H1 (cell line): ENCODE results near the gene KLHL33. TPM values are rescaled to one million over a fixed set of nuclear protein-coding genes. Genes with fewer than 3 reads are reported as not detected.

Experiments
- CTCF ChIA-PET: fragments of 300-600 bp; sonication (Branson Sonifier 250); formaldehyde crosslinking; loops from one replicate; lab custom pipeline; 2021; ENCODE audit not compliant: partially characterized antibody; lab: Charles Lee
- POLR2A ChIA-PET: fragments of 300-600 bp; sonication (Branson Sonifier 250); formaldehyde crosslinking; loops from one replicate; lab custom pipeline; 2021; ENCODE audit warnings: inconsistent platforms; ENCODE audit not compliant: partially characterized antibody; lab: Charles Lee
- DNase-seq, 2 experiments: peaks; one replicate each; pipeline versions ENCODE4 v3.0.0 to v3.0.0-alpha.2; 2010 to 2022; ENCODE audit warnings: low spot score in 2 of 2, low read depth in 1 of 2, mixed read lengths in 1 of 2
- FAIRE-seq: peaks from 2 replicates; lab custom pipeline; 2011; peaks lifted over from hg19 to GRCh38; lab: Jason Lieb, UNC
- H2AFZ ChIP-seq: 2 replicates; pipeline ENCODE4 v1.8.1; 2012; ENCODE audit warnings: low read length, inconsistent platforms
- H2AK5ac ChIP-seq: 2 replicates; pipeline ENCODE4 v1.6.1; 2013; ENCODE audit warnings: low read depth, low read length
- H2BK120ac ChIP-seq: replicated peaks from 2 replicates; pipeline ENCODE3; 2013; ENCODE audit warnings: low read depth, low read length, inconsistent platforms
- H2BK12ac ChIP-seq: 2 replicates; pipeline ENCODE4 v1.6.1; 2013; ENCODE audit warnings: low read depth, low read length
- H2BK15ac ChIP-seq: 2 replicates; pipeline ENCODE4 v1.6.1; 2013; ENCODE audit warnings: low read length
- H2BK20ac ChIP-seq: 2 replicates; pipeline ENCODE4 v1.6.1; 2013; ENCODE audit warnings: low read length
- H2BK5ac ChIP-seq: 2 replicates; pipeline ENCODE4 v1.6.1; 2013; ENCODE audit warnings: low read depth, low read length
- H3K14ac ChIP-seq: 2 replicates; pipeline ENCODE4 v1.6.1; 2013; ENCODE audit warnings: inconsistent platforms; ENCODE audit not compliant: insufficient read length
- H3K18ac ChIP-seq: 2 replicates; pipeline ENCODE4 v1.6.1; 2013; ENCODE audit warnings: low read length; ENCODE audit errors: extremely low read depth
- H3K23ac ChIP-seq: 2 replicates; pipeline ENCODE4 v1.6.1; 2013; ENCODE audit warnings: inconsistent platforms; ENCODE audit not compliant: insufficient read length
- H3K23me2 ChIP-seq: 2 replicates; pipeline ENCODE4 v1.6.1; 2013; ENCODE audit warnings: low read depth, low read length
- H3K27ac ChIP-seq: 2 replicates; pipeline ENCODE4 v1.6.1; 2011; ENCODE audit warnings: low read depth, low read length, inconsistent platforms
- H3K27me3 ChIP-seq, 4 experiments: replicated peaks in 1 of 4; 1 replicate in 1 of 4; 2 replicates in 3 of 4; pipeline versions ENCODE4 v1.6.1 to v1.8.1; 2011 to 2013; ENCODE audit warnings: low read length in 3 of 4, mild to moderate bottlenecking in 3 of 4, inconsistent platforms in 2 of 4, mixed read lengths in 2 of 4, moderate library complexity in 1 of 4; ENCODE audit not compliant: control insufficient read depth in 3 of 4, insufficient read depth in 3 of 4; ENCODE audit errors: extremely low read depth in 1 of 4
- H3K36me3 ChIP-seq, 4 experiments: 2 replicates each; pipeline versions ENCODE4 v1.6.1 to v1.8.1; 2011 to 2013; ENCODE audit warnings: mild to moderate bottlenecking in 4 of 4, low read length in 3 of 4, moderate library complexity in 2 of 4, control low read depth in 1 of 4, inconsistent platforms in 1 of 4; ENCODE audit not compliant: insufficient read depth in 4 of 4, control insufficient read depth in 2 of 4
- H3K4ac ChIP-seq: replicated peaks from 2 replicates; pipeline ENCODE3; 2013; ENCODE audit warnings: low read length, low read depth, mixed read lengths, inconsistent platforms; ENCODE audit not compliant: insufficient read length
- H3K4me1 ChIP-seq, 4 experiments: replicated peaks in 1 of 4; 1 replicate in 1 of 4; 2 replicates in 3 of 4; pipeline versions ENCODE4 v1.6.1 to v1.8.1; 2011 to 2013; ENCODE audit warnings: low read length in 3 of 4, inconsistent platforms in 2 of 4, mixed read lengths in 1 of 4; ENCODE audit not compliant: insufficient read depth in 4 of 4, control insufficient read depth in 3 of 4
- H3K4me2 ChIP-seq, 2 experiments: 2 replicates each; pipeline versions ENCODE4 v1.6.1 to v1.8.1; 2011 to 2013; ENCODE audit warnings: low read depth in 2 of 2, low read length in 2 of 2, control low read depth in 1 of 2, inconsistent platforms in 1 of 2, mild to moderate bottlenecking in 1 of 2; ENCODE audit not compliant: insufficient read depth in 1 of 2
- H3K4me3 ChIP-seq, 4 experiments: fragments of 200-600, 300-600 bp in 1 of 4; sonication (generic), shearing (Covaris generic), sonication (Bioruptor Twin) in 1 of 4; 2 replicates each; pipeline versions ENCODE4 v1.5.1 to v1.8.1; 2011 to 2016; ENCODE audit warnings: low read length in 4 of 4, low read depth in 3 of 4, control low read depth in 2 of 4, inconsistent platforms in 2 of 4, mild to moderate bottlenecking in 2 of 4, mixed read lengths in 1 of 4, moderate library complexity in 1 of 4; ENCODE audit not compliant: insufficient read depth in 2 of 4; ENCODE audit errors: extremely low read depth in 1 of 4
- H3K56ac ChIP-seq: replicated peaks from 2 replicates; pipeline ENCODE3; 2013; ENCODE audit warnings: low read depth, mild to moderate bottlenecking, mixed read lengths, low read length, inconsistent platforms; ENCODE audit not compliant: insufficient read length
- H3K79me1 ChIP-seq: 2 replicates; pipeline ENCODE4 v1.6.1; 2013; ENCODE audit warnings: low read depth, low read length, control low read depth
- H3K79me2 ChIP-seq, 2 experiments: 2 replicates each; pipeline versions ENCODE4 v1.6.1 to v1.8.1; 2012 to 2013; ENCODE audit warnings: low read length in 2 of 2, mild to moderate bottlenecking in 2 of 2, inconsistent platforms in 1 of 2; ENCODE audit not compliant: insufficient read depth in 2 of 2, control insufficient read depth in 1 of 2
- H3K9ac ChIP-seq, 4 experiments: replicated peaks in 1 of 4; 1 replicate in 1 of 4; 2 replicates in 3 of 4; pipeline versions ENCODE4 v1.6.1 to v1.8.1; 2011 to 2013; ENCODE audit warnings: low read depth in 3 of 4, low read length in 3 of 4, control low read depth in 2 of 4, mild to moderate bottlenecking in 2 of 4, moderate library complexity in 2 of 4, inconsistent platforms in 1 of 4; ENCODE audit errors: extremely low read depth in 1 of 4
- H3K9me3 ChIP-seq, 2 experiments: 2 replicates each; pipeline versions ENCODE4 v1.6.1 to v1.8.1; 2012 to 2013; ENCODE audit warnings: mild to moderate bottlenecking in 2 of 2, moderate library complexity in 2 of 2, control low read depth in 1 of 2, inconsistent platforms in 1 of 2, low read depth in 1 of 2, low read length in 1 of 2, mixed read lengths in 1 of 2; ENCODE audit not compliant: insufficient read depth in 2 of 2
- H4K20me1 ChIP-seq, 2 experiments: replicated peaks in 1 of 2; 2 replicates each; pipeline versions ENCODE3 to v1.8.1; 2011 to 2013; ENCODE audit warnings: inconsistent platforms in 2 of 2, low read length in 2 of 2, mild to moderate bottlenecking in 1 of 2; ENCODE audit not compliant: insufficient read depth in 2 of 2, control insufficient read depth in 1 of 2
- H4K5ac ChIP-seq: 2 replicates; pipeline ENCODE4 v1.6.1; 2013; ENCODE audit warnings: low read length, low read depth, mixed read lengths, inconsistent platforms; ENCODE audit not compliant: insufficient read length
- H4K8ac ChIP-seq: 2 replicates; pipeline ENCODE4 v1.8.0; 2013; ENCODE audit warnings: mild to moderate bottlenecking, moderate library complexity, low read length, inconsistent platforms; ENCODE audit not compliant: insufficient read depth; ENCODE audit errors: extremely low read depth
- H4K91ac ChIP-seq: replicated peaks from 2 replicates; pipeline ENCODE3; 2013; ENCODE audit warnings: low read length, mixed read lengths, inconsistent platforms; ENCODE audit not compliant: insufficient read length
- BRCA1 ChIP-seq: IDR thresholded peaks from 2 replicates; pipeline ENCODE4 v1.6.1; 2012; ENCODE audit warnings: low read depth, low read length, improper control_type of control experiment
- EGR1 ChIP-seq: IDR thresholded peaks from 2 replicates; pipeline ENCODE4 v1.6.1; 2011; ENCODE audit warnings: low read depth, low read length, borderline replicate concordance
- HDAC2 ChIP-seq, 2 experiments: fragments of 300-600 bp in 1 of 2; sonication (generic) in 1 of 2; IDR thresholded peaks; 2 replicates each; pipeline ENCODE4 v1.6.1; 2011 to 2012; ENCODE audit warnings: low read depth in 2 of 2, low read length in 2 of 2, mild to moderate bottlenecking in 2 of 2, moderate library complexity in 2 of 2, borderline replicate concordance in 1 of 2, inconsistent platforms in 1 of 2
- POLR2AphosphoS5 ChIP-seq: IDR thresholded peaks from 2 replicates; pipeline ENCODE4 v1.6.1; 2011; ENCODE audit warnings: low read depth, low read length
- WGBS, 2 experiments: shearing (Covaris generic) in 1 of 2; methylation state at CpG; one replicate each; pipeline versions ENCODE4 v1.1.6 to v1.1.7; 2013 to 2015; ENCODE audit warnings: low lambda C conversion rate in 2 of 2, mixed read lengths in 2 of 2, inconsistent platforms in 1 of 2, low coverage in 1 of 2, missing lambda C conversion rate in 1 of 2; ENCODE audit not compliant: insufficient replicate concordance in 2 of 2, insufficient coverage in 1 of 2, insufficient read length in 1 of 2; ENCODE audit errors: extremely low coverage in 1 of 2, missing lambda C conversion rate in 1 of 2; 5-methylcytosine and 5-hydroxymethylcytosine counted together
- polyA plus RNA-seq, 7 experiments: library from polyadenylated mRNA; depleted of rRNA in 3 of 7; stranded (reverse) in 5 of 7; unstranded in 2 of 7; fragments of >200 nt in 5 of 7; fragments of 200-250 nt in 2 of 7; gene quantifications; 1 replicate in 5 of 7; 2 replicates in 1 of 7; 4 replicates in 1 of 7; pipeline versions ENCODE4 v1.2.1 to v1.2.3, GENCODE V29; 2011 to 2013; ENCODE audit warnings: missing spikeins in 2 of 7, mixed read lengths in 2 of 7
- total RNA-seq: library from RNA; stranded (reverse); fragmentation: NEBNext Ultra II Directional; extraction: Animal tissue kit (Norgen Biotek cat#: 25700); gene quantifications from 2 replicates; pipeline ENCODE4 v1.2.1, GENCODE V29; 2021

Gene KLHL33
- total and polyA plus RNA-seq, 2 of the 8 experiments (the other 6 are each of a cell fraction or from before 2014, with no cell fraction given) = 0.11 to 0.17 TPM

DNA sequence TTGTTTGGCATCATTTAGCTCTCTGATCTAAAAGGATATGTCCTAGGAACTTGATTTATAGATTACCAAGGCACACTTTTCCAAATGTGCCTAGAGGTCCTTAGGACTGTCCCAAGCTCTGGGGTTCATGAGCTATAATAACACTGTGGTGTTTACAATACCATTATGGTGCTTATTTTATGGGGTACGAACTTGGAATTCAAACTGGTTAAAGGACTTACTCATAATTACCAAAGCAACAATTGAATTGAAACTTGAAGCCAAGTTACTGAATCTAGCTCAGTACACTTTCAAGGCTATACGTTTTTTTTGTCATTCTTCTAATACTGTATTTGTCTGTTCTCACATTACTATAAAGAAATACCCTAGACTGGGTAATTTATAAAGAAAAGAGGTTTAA, 13.1 kb downstream of the KLHL33 start:
- no peaks in the 10 kb centered on the region for H3K9me3 ChIP-seq
- no peak overlapping the region for H3K18ac ChIP-seq
- H3K79me1 ChIP-seq = no peaks in the 10 kb centered on the region
- H3K27ac ChIP-seq = no peak overlapping the region
- H3K4ac ChIP-seq = no peak overlapping the region
- FAIRE-seq (no peak), DNase-seq (no peak)
- H3K4me1 ChIP-seq = peaks cover 0 to 5% (median 2%) of the 10 kb centered on the region in 4 experiments; a peak in 3 of 7 replicates
- H2BK5ac ChIP-seq = no peak overlapping the region
- H3K23ac ChIP-seq = no peak overlapping the region
- H4K20me1 ChIP-seq = no peaks in the 10 kb centered on the region
- no peak overlapping the region for H3K14ac ChIP-seq
- H3K36me3 ChIP-seq = no peaks in the 10 kb centered on the region
- no peak overlapping the region for H2AFZ ChIP-seq
- H3K4me3 ChIP-seq = no peak overlapping the region
- H2AK5ac ChIP-seq = no peak overlapping the region
- no peak overlapping the region for H4K5ac ChIP-seq
- H2BK20ac ChIP-seq = no peak overlapping the region
- no peak overlapping the region for H4K8ac ChIP-seq
- H3K79me2 ChIP-seq = no peaks in the 10 kb centered on the region
- no peak overlapping the region for H3K4me2 ChIP-seq
- H2BK120ac ChIP-seq = no peak overlapping the region
- no peak overlapping the region for H3K56ac ChIP-seq
- 78% methylated on average over 2 of the region's 2 CpGs; no CpG with 5 or more reads in 1 of the 2 experiments for WGBS, 2 experiments
- no peak overlapping the region for H4K91ac ChIP-seq
- no peaks in the 10 kb centered on the region for H3K27me3 ChIP-seq
- ChIA-PET POLR2A (interaction anchor here (0.9 to 2.6 kb wide), 6 partner anchors 10 to 80 kb away, joined by 3 to 12 read pairs (median 6); partner anchors contain the start of genes APEX1, KLHL33, OSGEP and PARP2), CTCF (no interaction called here)
- no peak overlapping the region for H3K9ac ChIP-seq
- H2BK12ac ChIP-seq = no peak overlapping the region
- H2BK15ac ChIP-seq = no peak overlapping the region
- H3K23me2 ChIP-seq = peaks cover 2% of the 10 kb centered on the region; the same call in 1 of the 2 replicates
- TF ChIP-seq POLR2AphosphoS5 (no peak), HDAC2 (IDR thresholded peaks at IDR 0.05; ENCODE audit: borderline replicate concordance in 1 of 2, low read depth in 2 of 2, low read length in 2 of 2) (no peak), BRCA1 (no peak), EGR1 (no peak)
